Activated T-cell treated with anti-CD3 and anti-CD28 coated beads, Interleukin-2, amount 50 U/mL, for 4 hours (primary cell): Measurements from ENCODE around the gene EDRF1. TPM values are rescaled to one million over a fixed set of nuclear protein-coding genes. Genes with fewer than 3 reads are reported as not detected.

Source experiments
- ATAC-seq, 2 donors: fragments of 200-7000 bp; cut with Tn5 transposase; one replicate each; pipeline ENCODE4 v1.10.0; 2021
- DNase-seq: peaks from one replicate; pipeline ENCODE4 v3.0.0-alpha.2; 2020
- H3K27me3 Mint-ChIP-seq: one replicate; pipeline ENCODE4 v1.8.0; 2021; ENCODE audit warnings: low read depth, mixed read lengths
- H3K36me3 Mint-ChIP-seq: one replicate; pipeline ENCODE4 v1.8.0; 2022; ENCODE audit warnings: mixed read lengths; ENCODE audit not compliant: insufficient read depth
- H3K4me1 Mint-ChIP-seq: one replicate; pipeline ENCODE4 v1.8.0; 2021; ENCODE audit warnings: low read depth, mixed read lengths
- H3K4me3 Mint-ChIP-seq: one replicate; pipeline ENCODE4 v1.8.0; 2021; ENCODE audit warnings: mild to moderate bottlenecking, moderate library complexity, mixed read lengths
- H3K9me3 Mint-ChIP-seq: one replicate; pipeline ENCODE4 v1.8.0; 2021; ENCODE audit warnings: mixed read lengths
- total RNA-seq, 3 donors: library from RNA; stranded (reverse); gene quantifications; one replicate each; pipeline ENCODE4 v1.2.1, GENCODE V29; 2021

The EDRF1 gene
- total RNA-seq, 3 donors from 2014 or later: 25.4 to 25.6 (median 25.5) TPM

GRCh38 chr10:125762692-125763648 lies 43.5 kb downstream of the EDRF1 start:
- ATAC-seq (no peak), DNase-seq (no peak)
- no peaks in the 10 kb centered on the region for H3K9me3 Mint-ChIP-seq
- no peak overlapping the region for H3K4me3 Mint-ChIP-seq
- H3K4me1 Mint-ChIP-seq: no peaks in the 10 kb centered on the region
- no peaks in the 10 kb centered on the region for H3K27me3 Mint-ChIP-seq
- peaks cover 60% of the 10 kb centered on the region for H3K36me3 Mint-ChIP-seq

GRCh38 chr10:125765835-125766234 lies 46.3 kb downstream of the EDRF1 start:
- ATAC-seq (no peak), DNase-seq (no peak)
- no peaks in the 10 kb centered on the region for H3K4me1 Mint-ChIP-seq
- peaks cover 48% of the 10 kb centered on the region for H3K36me3 Mint-ChIP-seq
- no peaks in the 10 kb centered on the region for H3K9me3 Mint-ChIP-seq
- H3K4me3 Mint-ChIP-seq: no peak overlapping the region
- H3K27me3 Mint-ChIP-seq: no peaks in the 10 kb centered on the region

GRCh38 chr10:125766511-125766910 lies 47.0 kb downstream of the EDRF1 start:
- no peak overlapping the region for H3K4me3 Mint-ChIP-seq
- ATAC-seq (no peak), DNase-seq (no peak)
- H3K9me3 Mint-ChIP-seq: no peaks in the 10 kb centered on the region
- no peaks in the 10 kb centered on the region for H3K27me3 Mint-ChIP-seq
- H3K36me3 Mint-ChIP-seq: peaks cover 44% of the 10 kb centered on the region
- H3K4me1 Mint-ChIP-seq: no peaks in the 10 kb centered on the region

GRCh38 chr10:125768219-125768855 lies 48.8 kb downstream of the EDRF1 start:
- H3K36me3 Mint-ChIP-seq: peaks cover 33% of the 10 kb centered on the region
- no peak for DNase-seq
- ATAC-seq: no peak
- H3K9me3 Mint-ChIP-seq: no peaks in the 10 kb centered on the region
- H3K27me3 Mint-ChIP-seq: no peaks in the 10 kb centered on the region
- no peaks in the 10 kb centered on the region for H3K4me1 Mint-ChIP-seq
- H3K4me3 Mint-ChIP-seq: no peak overlapping the region

GRCh38 chr10:125769175-125769574 lies 49.7 kb downstream of the EDRF1 start:
- Mint-ChIP-seq H3K27me3 (no peaks in the 10 kb centered on the region), H3K36me3 (peaks cover 27% of the 10 kb centered on the region), H3K9me3 (no peaks in the 10 kb centered on the region), H3K4me3 (no peak overlapping the region), H3K4me1 (no peaks in the 10 kb centered on the region)
- no peak for DNase-seq
- no peak for ATAC-seq

- Mint-ChIP-seq H3K27me3 (no peaks in the 10 kb centered on the region), H3K9me3 (no peaks in the 10 kb centered on the region), H3K4me1 (no peaks in the 10 kb centered on the region), H3K36me3 (peaks cover 14% of the 10 kb centered on the region), H3K4me3 (no peak overlapping the region)
- ATAC-seq: no peak
- DNase-seq: no peak
These were observed 51.3 kb downstream of the EDRF1 start for GRCh38 chr10:125770844-125771243.

GRCh38 chr10:125772112-125772863 lies 52.8 kb downstream of the EDRF1 start:
- no peaks in the 10 kb centered on the region for H3K4me1 Mint-ChIP-seq
- H3K27me3 Mint-ChIP-seq: no peaks in the 10 kb centered on the region
- no peak for DNase-seq
- H3K4me3 Mint-ChIP-seq: no peak overlapping the region
- no peaks in the 10 kb centered on the region for H3K9me3 Mint-ChIP-seq
- peaks cover 9% of the 10 kb centered on the region for H3K36me3 Mint-ChIP-seq
- no peak for ATAC-seq

- H3K27me3 Mint-ChIP-seq: no peaks in the 10 kb centered on the region
- no peak overlapping the region for H3K4me3 Mint-ChIP-seq
- ATAC-seq: no peak
- no peaks in the 10 kb centered on the region for H3K9me3 Mint-ChIP-seq
- peaks cover 8% of the 10 kb centered on the region for H3K36me3 Mint-ChIP-seq
- H3K4me1 Mint-ChIP-seq: no peaks in the 10 kb centered on the region
- DNase-seq: no peak
These were observed 53.3 kb downstream of the EDRF1 start for GRCh38 chr10:125772864-125773180.

- no peak for ATAC-seq
These were observed 54.4 kb downstream of the EDRF1 start for GRCh38 chr10:125773687-125774543.

GRCh38 chr10:125774581-125775191 lies 55.2 kb downstream of the EDRF1 start:
- Mint-ChIP-seq H3K9me3 (no peaks in the 10 kb centered on the region), H3K36me3 (peaks cover under 1% of the 10 kb centered on the region), H3K4me3 (no peak overlapping the region), H3K27me3 (no peaks in the 10 kb centered on the region), H3K4me1 (no peaks in the 10 kb centered on the region)
- DNase-seq (no peak), ATAC-seq (no peak)

More at GRCh38 chr10:125773687-125774543, 54.4 kb downstream of the EDRF1 start:
- H3K36me3 Mint-ChIP-seq: peaks cover 6% of the 10 kb centered on the region
- no peaks in the 10 kb centered on the region for H3K9me3 Mint-ChIP-seq
- DNase-seq: no peak
- no peaks in the 10 kb centered on the region for H3K4me1 Mint-ChIP-seq
- H3K27me3 Mint-ChIP-seq: no peaks in the 10 kb centered on the region
- H3K4me3 Mint-ChIP-seq: no peak overlapping the region

GRCh38 chr10:125775491-125776106 lies 56.1 kb downstream of the EDRF1 start, which contains the start of gene MMP21:
Gene MMP21 (minus strand): TSS chr10:125775821. CDS start chr10:125775821, 0 bp downstream.
- H3K27me3 Mint-ChIP-seq: no peaks in the 10 kb centered on the region
- no peaks in the 10 kb centered on the region for H3K36me3 Mint-ChIP-seq
- H3K4me1 Mint-ChIP-seq: no peaks in the 10 kb centered on the region
- DNase-seq (no peak), ATAC-seq (no peak)
- no peaks in the 10 kb centered on the region for H3K9me3 Mint-ChIP-seq
- H3K4me3 Mint-ChIP-seq: no peak within 1 kb of the TSS

- Mint-ChIP-seq H3K4me1 (no peaks in the 10 kb centered on the region), H3K9me3 (no peaks in the 10 kb centered on the region), H3K27me3 (no peaks in the 10 kb centered on the region), H3K36me3 (no peaks in the 10 kb centered on the region), H3K4me3 (no peak overlapping the region)
- DNase-seq (no peak), ATAC-seq (no peak)
These were observed 58.3 kb downstream of the EDRF1 start for GRCh38 chr10:125777806-125778205.

- ATAC-seq: no peak
- Mint-ChIP-seq H3K36me3 (no peaks in the 10 kb centered on the region), H3K27me3 (no peaks in the 10 kb centered on the region), H3K4me3 (no peak overlapping the region), H3K4me1 (no peaks in the 10 kb centered on the region), H3K9me3 (no peaks in the 10 kb centered on the region)
- DNase-seq: no peak
These were observed 59.0 kb downstream of the EDRF1 start for GRCh38 chr10:125778556-125778955.
